Ramos (cell line): ENCODE measurements around the gene NDUFAF5.

Experiments used
- in situ Hi-C: fragments of 300-500 bp; cut with MboI; formaldehyde crosslinking; loops from one replicate; pipeline ENCODE4 v1.14.3; 2022; ENCODE audit warnings: low sequenced_read_pairs; ENCODE audit not compliant: unreplicated experiment

Gene NDUFAF5

DNA sequence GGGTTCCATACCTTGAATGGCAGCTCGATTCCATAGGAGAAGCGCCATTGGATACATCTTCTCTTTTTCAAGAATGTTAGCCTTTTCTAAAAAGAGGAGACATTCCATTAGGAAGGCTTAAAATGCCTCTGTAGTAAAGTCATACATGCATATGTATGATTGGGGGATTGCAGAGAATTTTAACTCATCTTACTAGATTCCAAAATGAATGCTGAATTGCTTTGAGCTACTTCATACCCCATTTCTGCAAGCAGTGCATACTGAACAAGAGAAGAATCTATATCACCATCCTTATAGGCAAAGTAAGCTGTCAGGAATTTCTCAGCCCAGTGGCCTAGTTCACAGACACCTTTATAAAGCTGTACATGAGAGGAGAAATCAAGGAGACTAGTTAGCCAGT lies 80.3 kb downstream of the NDUFAF5 start:
- in situ Hi-C loops: no loop called here

DNA sequence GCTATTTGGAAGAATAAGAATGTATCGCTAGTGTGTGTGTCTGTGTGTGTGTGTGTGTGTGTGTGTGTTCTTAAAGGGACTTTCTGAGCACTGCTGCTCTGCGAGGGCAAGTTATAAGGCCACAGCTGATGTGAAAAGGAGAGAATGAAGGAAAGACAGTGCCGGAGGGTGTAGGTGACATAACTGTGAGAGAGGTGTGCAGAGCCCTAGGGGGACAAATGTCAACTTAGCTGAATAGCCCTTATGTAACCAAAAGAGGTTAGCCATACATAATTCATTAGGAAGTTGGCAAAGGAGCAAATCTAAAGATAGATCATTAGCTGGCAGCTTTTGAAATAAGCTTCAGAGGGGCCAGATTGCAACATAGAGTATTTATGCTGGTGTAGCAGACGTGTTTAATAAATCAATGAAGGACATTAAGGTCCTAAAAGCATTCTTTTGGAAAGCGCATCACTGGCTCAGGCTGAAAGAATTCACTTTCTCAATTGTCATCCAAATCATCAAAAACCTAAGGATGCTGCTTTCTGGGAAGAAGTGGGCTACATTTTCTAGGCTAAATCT lies 81.0 kb downstream of the NDUFAF5 start:
- in situ Hi-C loops: no loop called here

DNA sequence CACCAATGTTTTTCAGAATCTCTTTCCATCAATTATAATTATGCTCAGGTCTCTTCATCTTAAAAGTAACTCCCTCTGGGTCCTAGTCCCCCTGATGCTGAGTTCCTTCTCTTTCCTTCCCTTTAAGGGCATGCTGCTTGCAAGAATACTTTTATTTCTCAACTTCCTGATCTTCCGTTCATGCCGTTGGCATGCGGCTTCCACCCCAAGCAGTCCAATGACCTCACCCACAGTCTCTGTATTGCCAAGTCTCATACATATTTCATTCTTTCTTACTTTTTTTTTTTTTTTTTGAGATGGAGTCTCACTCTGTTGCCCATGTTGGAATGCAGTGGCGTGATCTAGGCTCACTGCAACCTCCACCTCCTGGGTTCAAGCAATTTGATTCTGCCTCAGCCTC lies 83.5 kb downstream of the NDUFAF5 start:
- in situ Hi-C loops: no loop called here

DNA sequence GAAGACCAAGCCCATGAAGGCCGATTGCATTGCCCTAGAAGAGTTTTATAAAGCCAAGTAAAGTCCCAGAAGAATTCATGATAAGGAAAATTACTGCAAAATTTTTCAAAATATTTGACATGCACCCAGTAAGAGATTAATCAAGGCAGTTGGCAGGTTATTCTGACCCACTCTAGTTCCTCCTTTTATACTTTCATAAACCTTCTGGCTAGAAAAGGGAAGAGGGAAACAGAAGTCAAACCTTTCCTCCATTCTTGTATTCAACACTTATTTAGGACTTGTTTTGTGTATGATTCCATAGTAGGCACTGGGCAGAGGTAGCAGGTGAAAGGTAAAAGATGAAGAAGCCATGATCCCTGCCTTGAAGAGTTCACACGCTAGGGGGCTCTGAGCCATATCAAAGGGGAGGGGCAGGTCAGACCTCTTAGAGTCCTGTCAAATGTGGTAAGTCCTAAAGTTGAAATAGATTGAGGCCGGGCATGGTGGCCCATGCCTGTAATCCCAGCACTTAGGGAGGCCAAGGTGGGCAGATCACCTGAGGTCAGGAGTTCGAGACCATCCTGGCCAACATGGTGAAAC lies 85.4 kb downstream of the NDUFAF5 start:
- in situ Hi-C loops: no loop called here
